Type B pancreatic cell (in vitro differentiated cells): ENCODE results near the gene CARD19. TPM values are rescaled to one million over a fixed set of nuclear protein-coding genes. Genes with fewer than 3 reads are reported as not detected.

ENCODE experiments used
- DNase-seq: peaks from one replicate; pipeline ENCODE4 v3.0.0; 2021; ENCODE audit warnings: mixed read lengths; ENCODE audit not compliant: unreplicated experiment; ENCODE audit errors: extremely low spot score
- H3K27ac Mint-ChIP-seq: 2 replicates; pipeline ENCODE4 v1.8.0; 2021; ENCODE audit warnings: mild to moderate bottlenecking, mixed read lengths
- H3K27me3 Mint-ChIP-seq: 2 replicates; pipeline ENCODE4 v1.8.0; 2021; ENCODE audit warnings: mixed read lengths
- H3K36me3 Mint-ChIP-seq: 2 replicates; pipeline ENCODE4 v1.8.0; 2021; ENCODE audit warnings: mixed read lengths
- H3K4me1 Mint-ChIP-seq: one replicate; pipeline ENCODE4 v1.8.0; 2021; ENCODE audit warnings: mixed read lengths; ENCODE audit not compliant: unreplicated experiment
- H3K4me3 Mint-ChIP-seq: 2 replicates; pipeline ENCODE4 v1.8.0; 2021; ENCODE audit warnings: mild to moderate bottlenecking, mixed read lengths
- H3K9me3 Mint-ChIP-seq: 2 replicates; pipeline ENCODE4 v1.8.0; 2021; ENCODE audit warnings: mixed read lengths
- CTCF ChIP-seq: fragments of 200-600 bp; sonication (generic); conservative IDR thresholded peaks from 2 replicates; pipeline ENCODE4 v1.5.0; 2021; ENCODE audit warnings: antibody characterized with exemption, mild to moderate bottlenecking
- total RNA-seq: library from RNA; stranded (reverse); gene quantifications from 2 replicates; pipeline ENCODE4 v1.2.1, GENCODE V29; 2021; ENCODE audit warnings: low replicate concordance

Gene CARD19
- total RNA-seq, 1 donor from 2014 or later, result 17.7 TPM

DNA sequence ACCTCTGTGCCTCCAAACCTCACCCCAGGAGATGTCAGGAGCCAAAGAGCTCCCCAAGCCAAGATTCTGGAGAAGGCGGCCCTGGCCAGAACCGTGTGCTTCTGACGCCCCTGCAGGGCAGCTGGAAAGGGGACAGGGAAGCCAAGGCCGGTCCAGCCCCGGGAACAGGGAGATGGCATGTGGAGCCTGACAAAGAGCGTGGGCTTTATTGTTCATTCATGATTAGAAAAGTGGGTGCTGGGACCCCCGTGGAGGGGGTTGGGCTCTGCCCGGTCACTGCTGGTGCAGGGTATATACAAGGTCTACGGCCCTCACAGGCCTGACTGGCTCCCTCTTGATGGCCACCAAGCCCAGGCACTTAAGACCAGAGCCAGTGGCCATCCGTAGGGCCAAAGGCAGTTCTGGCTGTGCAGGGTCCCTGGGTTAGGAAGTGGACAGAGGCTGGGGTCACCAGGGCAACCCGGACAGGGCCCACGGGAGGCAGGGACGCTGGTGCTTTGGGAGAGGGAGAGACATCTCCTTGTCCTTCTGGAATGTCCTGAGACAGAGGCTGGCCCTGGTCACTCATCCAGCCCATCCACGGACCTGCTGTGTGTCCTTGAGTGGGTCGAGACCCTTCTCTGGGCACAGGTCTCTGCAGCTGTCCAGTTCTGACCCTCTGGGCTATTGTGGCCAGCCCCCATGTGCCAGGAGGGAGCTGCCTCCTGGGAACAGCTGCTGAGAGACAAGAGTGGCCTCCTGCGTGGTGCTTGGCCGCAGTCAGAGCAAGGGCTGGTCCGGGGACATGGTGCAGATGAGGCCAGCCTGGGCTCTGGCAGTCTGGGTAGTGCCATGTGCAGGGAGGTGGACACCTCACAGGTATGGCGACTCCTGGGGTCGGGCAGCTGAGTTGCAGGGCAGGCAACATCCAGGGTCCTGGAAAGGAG lies 25.6 kb downstream of the CARD19 start:
- no peak for TF ChIP-seq CTCF
- H3K4me1 Mint-ChIP-seq, result peaks cover 10% of the 10 kb centered on the region
- H3K9me3 Mint-ChIP-seq, result no peaks in the 10 kb centered on the region
- no peak overlapping the region for H3K4me3 Mint-ChIP-seq
- no peak overlapping the region for H3K27ac Mint-ChIP-seq
- peaks cover 5% of the 10 kb centered on the region for H3K36me3 Mint-ChIP-seq
- DNase-seq, result no peak
- H3K27me3 Mint-ChIP-seq, result peaks cover 3% of the 10 kb centered on the region

DNA sequence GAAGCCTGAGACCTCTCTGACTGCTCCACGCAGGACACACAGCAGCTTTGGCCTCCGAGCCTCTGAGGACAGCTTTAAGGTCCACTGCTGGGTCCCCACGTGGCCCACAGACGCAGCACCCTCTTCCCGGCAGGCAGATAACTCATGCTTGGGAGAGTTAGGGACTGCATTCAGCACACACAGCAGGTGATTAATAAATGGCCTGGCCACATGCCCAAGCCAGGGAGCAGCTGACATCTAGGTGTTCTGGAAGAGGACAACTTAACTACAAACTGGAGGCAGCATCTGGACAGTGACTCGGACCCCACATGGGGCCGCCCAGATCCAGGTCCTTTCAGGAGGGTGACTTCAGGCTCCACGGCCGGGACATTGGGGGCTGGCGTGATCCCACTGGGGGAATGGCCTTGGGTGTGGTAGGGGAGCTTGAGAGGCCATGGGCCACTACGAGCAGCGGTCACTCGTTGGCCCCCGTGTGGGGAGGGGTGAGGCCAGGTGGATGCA lies 26.8 kb downstream of the CARD19 start:
- Mint-ChIP-seq H3K4me3 (no peak overlapping the region), H3K4me1 (peaks cover 17% of the 10 kb centered on the region), H3K36me3 (peaks cover 5% of the 10 kb centered on the region)

GRCh38 chr9:93123561-93124283 lies 27.7 kb downstream of the CARD19 start:
- Mint-ChIP-seq H3K9me3 (no peaks in the 10 kb centered on the region), H3K27me3 (no peaks in the 10 kb centered on the region)
- no peak for DNase-seq

More for the DNA sequence above, 26.8 kb downstream of the CARD19 start:
- no peak overlapping the region for H3K27ac Mint-ChIP-seq
- no peak for DNase-seq
- no peaks in the 10 kb centered on the region for H3K9me3 Mint-ChIP-seq
- no peak for TF ChIP-seq CTCF
- H3K27me3 Mint-ChIP-seq, result peaks cover 3% of the 10 kb centered on the region

DNA sequence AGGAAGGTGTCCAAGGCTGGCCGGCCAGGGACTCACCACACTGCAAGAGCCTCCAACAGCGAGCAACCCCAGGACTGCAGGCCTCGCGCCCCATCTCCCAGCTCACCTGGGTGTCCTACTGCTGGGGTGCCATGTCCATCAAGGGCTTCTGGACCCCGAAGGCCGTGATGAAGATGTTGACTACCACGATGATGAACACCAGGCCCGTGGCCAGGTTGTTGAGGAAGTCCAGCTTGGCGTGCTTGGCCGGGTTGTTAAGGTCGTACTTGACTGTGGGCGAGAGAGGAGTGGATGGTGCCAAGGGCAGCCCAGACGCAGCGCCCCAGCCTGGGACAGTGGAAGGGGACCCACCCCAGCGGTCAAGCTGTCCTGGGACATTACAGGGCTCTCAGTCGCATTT lies 28.8 kb downstream of the CARD19 start:
- no peak overlapping the region for H3K4me3 Mint-ChIP-seq
- H3K27me3 Mint-ChIP-seq, result no peaks in the 10 kb centered on the region
- DNase-seq, result no peak
- peaks cover 17% of the 10 kb centered on the region for H3K4me1 Mint-ChIP-seq
- H3K9me3 Mint-ChIP-seq, result no peaks in the 10 kb centered on the region
- H3K36me3 Mint-ChIP-seq, result no peaks in the 10 kb centered on the region
- TF ChIP-seq CTCF, result no peak
- H3K27ac Mint-ChIP-seq, result no peak overlapping the region

More at GRCh38 chr9:93123561-93124283, 27.7 kb downstream of the CARD19 start:
- Mint-ChIP-seq H3K36me3 (no peaks in the 10 kb centered on the region), H3K4me1 (peaks cover 17% of the 10 kb centered on the region), H3K27ac (no peak overlapping the region), H3K4me3 (no peak overlapping the region)
- TF ChIP-seq CTCF, result no peak

DNA sequence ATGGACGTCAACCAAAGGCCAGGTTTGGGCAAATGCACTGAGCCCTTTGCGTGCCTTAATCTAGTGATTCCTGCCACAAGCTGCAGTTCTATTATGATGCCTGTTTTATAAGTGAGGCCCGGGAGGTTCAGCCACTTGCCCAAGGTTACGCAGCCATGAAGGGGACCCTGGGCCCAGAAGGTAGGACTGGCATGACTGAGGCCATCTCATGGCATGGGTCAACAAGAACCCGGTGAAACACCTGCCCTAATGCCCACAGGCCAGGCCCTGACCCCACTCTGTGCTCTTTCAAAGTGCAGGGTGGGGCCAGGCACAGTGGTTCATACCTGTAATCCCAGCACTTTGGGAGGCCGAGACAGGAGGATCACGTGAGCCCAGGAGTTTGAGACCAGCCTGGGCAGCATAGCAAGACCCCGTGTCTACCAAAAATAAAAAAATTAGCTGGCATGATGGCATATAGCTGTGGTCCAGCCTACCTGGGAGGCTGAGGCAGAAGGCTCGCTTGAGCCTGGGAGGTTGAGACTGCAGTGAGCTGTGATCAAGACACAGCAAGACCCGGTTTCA lies 29.4 kb downstream of the CARD19 start:
- no peak for TF ChIP-seq CTCF
- Mint-ChIP-seq H3K4me3 (no peak overlapping the region), H3K36me3 (no peaks in the 10 kb centered on the region), H3K4me1 (peaks cover 11% of the 10 kb centered on the region), H3K9me3 (no peaks in the 10 kb centered on the region), H3K27me3 (no peaks in the 10 kb centered on the region), H3K27ac (no peak overlapping the region)
- DNase-seq, result no peak
